K562 (cell line): Measurements from ENCODE around the gene SIGLEC6. TPM values are rescaled to one million over a fixed set of nuclear protein-coding genes. Genes with fewer than 3 reads are reported as not detected.

ENCODE experiments used
- BMI1 ChIP-seq: fragments of 150-350 bp; IDR thresholded peaks from 2 replicates; pipeline ENCODE4 v1.6.1; 2014; ENCODE audit warnings: low read length
- FOXP4 ChIP-seq: sonication (generic); formaldehyde crosslinking; IDR thresholded peaks from 2 replicates; pipeline ENCODE4 v1.8.0; 2022; ENCODE audit warnings: mild to moderate bottlenecking, missing genetic modification reagents, borderline replicate concordance
- GATA2 ChIP-seq: sonication (generic); formaldehyde crosslinking; IDR thresholded peaks from 2 replicates; pipeline ENCODE4 v1.4.0; 2020; ENCODE audit warnings: mild to moderate bottlenecking, missing genetic modification reagents
- MEF2D ChIP-seq: conservative IDR thresholded peaks from 2 replicates; pipeline ENCODE4 v1.6.1; 2016; ENCODE audit warnings: low read depth, missing genetic modification characterization, missing compliant biosample characterization
- RCOR1 ChIP-seq, 2 experiments: IDR thresholded peaks; 2 replicates each; pipeline ENCODE4 v1.6.1; 2012; ENCODE audit warnings: low read depth in 2 of 2, low read length in 2 of 2, borderline replicate concordance in 1 of 2, improper control_type of control experiment in 1 of 2
- TAF9B ChIP-seq: fragments of 450-650 bp; IDR thresholded peaks from 2 replicates; pipeline ENCODE4 v1.6.1; 2018; ENCODE audit warnings: mild to moderate bottlenecking; ENCODE audit not compliant: partially characterized antibody
- TEAD1 ChIP-seq, 2 experiments: fragments of 450-650 bp in 1 of 2; sonication (generic) in 1 of 2; formaldehyde crosslinking; IDR thresholded peaks; 2 replicates each; pipeline versions ENCODE4 v1.4.0 to v1.8.0; 2020 to 2022; ENCODE audit warnings: mild to moderate bottlenecking in 2 of 2, missing genetic modification reagents in 1 of 2
- TEAD4 ChIP-seq, 2 experiments: sonication (generic) in 1 of 2; formaldehyde crosslinking in 1 of 2; IDR thresholded peaks; 2 replicates each; pipeline versions ENCODE4 v1.6.1 to v1.8.0; 2012 to 2022; ENCODE audit warnings: borderline replicate concordance in 1 of 2, inconsistent platforms in 1 of 2, low read length in 1 of 2, mild to moderate bottlenecking in 1 of 2, missing genetic modification reagents in 1 of 2
- ZFX ChIP-seq: sonication (generic); formaldehyde crosslinking; IDR thresholded peaks from 2 replicates; pipeline ENCODE4 v1.8.0; 2022; ENCODE audit warnings: mild to moderate bottlenecking, missing genetic modification reagents, moderate library complexity
- ZNF282 ChIP-seq: sonication (generic); formaldehyde crosslinking; IDR thresholded peaks from 2 replicates; pipeline ENCODE4 v1.8.1; 2023; ENCODE audit warnings: missing genetic modification reagents
- ZNF551 ChIP-seq: fragments of 250-450 bp; sonication (Bioruptor Pico); IDR thresholded peaks from 2 replicates; pipeline ENCODE4 v1.5.0; 2021; ENCODE audit warnings: mild to moderate bottlenecking, moderate library complexity
- polyA plus RNA-seq, 8 experiments: library from polyadenylated mRNA; depleted of rRNA in 4 of 8; stranded (reverse) in 5 of 8; unstranded in 3 of 8; fragments of >200 nt; fragmentation: Nextera tagmentation in 2 of 8; fragmentation: Illumina TruSeq in 1 of 8; extraction: Ambion mirVana in 2 of 8; extraction: Trizol in 1 of 8; gene quantifications; 2 replicates each; pipeline versions ENCODE4 v1.2.1 to v1.2.3, GENCODE V29; 2011 to 2014; ENCODE audit warnings: inconsistent platforms in 1 of 8, missing spikeins in 1 of 8
- total RNA-seq, 7 experiments: library from RNA; depleted of rRNA in 6 of 7; stranded (reverse); fragments of >200 nt in 6 of 7; fragmentation: Illumina TruSeq in 2 of 7; extraction: Trizol in 2 of 7; gene quantifications; 2 replicates each; pipeline versions ENCODE4 v1.2.1 to v1.2.3, GENCODE V29; 2011 to 2021; ENCODE audit warnings: low replicate concordance in 1 of 7
- TF ChIP-seq, protein P1 (sequence below): fragments of 450-650 bp; formaldehyde crosslinking; IDR thresholded peaks from 2 replicates; pipeline ENCODE4 v1.4.0; 2020; ENCODE audit warnings: mild to moderate bottlenecking, moderate library complexity
- TF ChIP-seq, protein P2 (sequence below): fragments of 250-450 bp; sonication (Bioruptor Pico); IDR thresholded peaks from 2 replicates; pipeline ENCODE4 v1.4.0; 2020; ENCODE audit warnings: mild to moderate bottlenecking, moderate library complexity
- TF ChIP-seq, protein P3 (sequence below): sonication (generic); formaldehyde crosslinking; IDR thresholded peaks from 2 replicates; pipeline ENCODE4 v1.8.0; 2023; ENCODE audit warnings: missing genetic modification reagents, mild to moderate bottlenecking, borderline replicate concordance

SIGLEC6 gene
- total and polyA plus RNA-seq, 9 of the 15 experiments (the other 6 are each of a cell fraction or from before 2014, with no cell fraction given): 0.03 to 17.5 (median 0.71) TPM

DNA sequence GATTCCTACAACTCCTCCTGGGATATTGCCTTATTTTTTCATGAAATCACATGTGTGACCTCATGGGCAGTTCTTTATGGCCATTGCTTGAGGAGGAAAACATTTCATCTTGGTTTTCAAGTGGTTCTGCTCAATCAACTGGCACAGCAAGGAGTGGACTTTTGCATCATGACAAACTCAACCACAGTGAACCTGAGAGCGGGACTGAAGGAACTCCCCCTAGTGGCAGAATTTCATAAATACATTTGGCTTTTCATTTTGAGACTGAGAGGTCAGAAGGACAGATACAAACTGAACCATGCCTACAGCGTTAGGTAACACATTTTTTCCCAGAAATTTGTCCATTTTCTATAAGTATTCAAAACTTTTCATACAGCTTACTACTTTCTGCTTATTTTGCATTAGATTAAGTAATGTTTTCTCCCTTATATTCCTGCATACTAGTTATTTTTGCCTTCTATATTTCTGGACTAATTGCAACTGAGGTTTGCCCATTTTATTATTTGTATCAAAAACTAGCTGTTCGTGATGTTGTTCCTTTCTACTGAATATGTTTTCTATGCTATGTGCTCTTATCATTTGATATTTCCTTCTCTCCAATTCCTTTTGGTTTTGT is 16.5 kb downstream of the SIGLEC6 start (continued):
- TF ChIP-seq, protein P1, sequence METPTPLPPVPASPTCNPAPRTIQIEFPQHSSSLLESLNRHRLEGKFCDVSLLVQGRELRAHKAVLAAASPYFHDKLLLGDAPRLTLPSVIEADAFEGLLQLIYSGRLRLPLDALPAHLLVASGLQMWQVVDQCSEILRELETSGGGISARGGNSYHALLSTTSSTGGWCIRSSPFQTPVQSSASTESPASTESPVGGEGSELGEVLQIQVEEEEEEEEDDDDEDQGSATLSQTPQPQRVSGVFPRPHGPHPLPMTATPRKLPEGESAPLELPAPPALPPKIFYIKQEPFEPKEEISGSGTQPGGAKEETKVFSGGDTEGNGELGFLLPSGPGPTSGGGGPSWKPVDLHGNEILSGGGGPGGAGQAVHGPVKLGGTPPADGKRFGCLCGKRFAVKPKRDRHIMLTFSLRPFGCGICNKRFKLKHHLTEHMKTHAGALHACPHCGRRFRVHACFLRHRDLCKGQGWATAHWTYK (CRISPR knock-in tag): no peak
- no peak for TF ChIP-seq ZFX
- 0 out of 2 replicates have a peak, but pooled peaks have one; percentile 32 for TF ChIP-seq TEAD4 (IDR thresholded peaks at IDR 0.05; ENCODE audit: low read length)
- TF ChIP-seq TEAD4 (CRISPR knock-in tag; IDR thresholded peaks at IDR 0.05; ENCODE audit: borderline replicate concordance): no peak
- TF ChIP-seq ZNF282 (CRISPR knock-in tag): no peak
- peak in 1 of 2 experiments; percentile 55; a peak in 1 of 4 replicates for TF ChIP-seq RCOR1 (IDR thresholded peaks at IDR 0.05; ENCODE audit: borderline replicate concordance in 1 of 2, low read depth in 2 of 2, low read length in 2 of 2)
- no peak for TF ChIP-seq ZNF551 (CRISPR knock-in tag)
- no peak for TF ChIP-seq FOXP4
- no peak for TF ChIP-seq TAF9B
- TF ChIP-seq, protein P2, sequence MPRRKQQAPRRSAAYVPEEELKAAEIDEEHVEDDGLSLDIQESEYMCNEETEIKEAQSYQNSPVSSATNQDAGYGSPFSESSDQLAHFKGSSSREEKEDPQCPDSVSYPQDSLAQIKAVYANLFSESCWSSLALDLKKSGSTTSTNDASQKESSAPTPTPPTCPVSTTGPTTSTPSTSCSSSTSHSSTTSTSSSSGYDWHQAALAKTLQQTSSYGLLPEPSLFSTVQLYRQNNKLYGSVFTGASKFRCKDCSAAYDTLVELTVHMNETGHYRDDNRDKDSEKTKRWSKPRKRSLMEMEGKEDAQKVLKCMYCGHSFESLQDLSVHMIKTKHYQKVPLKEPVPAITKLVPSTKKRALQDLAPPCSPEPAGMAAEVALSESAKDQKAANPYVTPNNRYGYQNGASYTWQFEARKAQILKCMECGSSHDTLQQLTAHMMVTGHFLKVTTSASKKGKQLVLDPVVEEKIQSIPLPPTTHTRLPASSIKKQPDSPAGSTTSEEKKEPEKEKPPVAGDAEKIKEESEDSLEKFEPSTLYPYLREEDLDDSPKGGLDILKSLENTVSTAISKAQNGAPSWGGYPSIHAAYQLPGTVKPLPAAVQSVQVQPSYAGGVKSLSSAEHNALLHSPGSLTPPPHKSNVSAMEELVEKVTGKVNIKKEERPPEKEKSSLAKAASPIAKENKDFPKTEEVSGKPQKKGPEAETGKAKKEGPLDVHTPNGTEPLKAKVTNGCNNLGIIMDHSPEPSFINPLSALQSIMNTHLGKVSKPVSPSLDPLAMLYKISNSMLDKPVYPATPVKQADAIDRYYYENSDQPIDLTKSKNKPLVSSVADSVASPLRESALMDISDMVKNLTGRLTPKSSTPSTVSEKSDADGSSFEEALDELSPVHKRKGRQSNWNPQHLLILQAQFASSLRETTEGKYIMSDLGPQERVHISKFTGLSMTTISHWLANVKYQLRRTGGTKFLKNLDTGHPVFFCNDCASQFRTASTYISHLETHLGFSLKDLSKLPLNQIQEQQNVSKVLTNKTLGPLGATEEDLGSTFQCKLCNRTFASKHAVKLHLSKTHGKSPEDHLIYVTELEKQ: no peak
- TF ChIP-seq, protein P3, sequence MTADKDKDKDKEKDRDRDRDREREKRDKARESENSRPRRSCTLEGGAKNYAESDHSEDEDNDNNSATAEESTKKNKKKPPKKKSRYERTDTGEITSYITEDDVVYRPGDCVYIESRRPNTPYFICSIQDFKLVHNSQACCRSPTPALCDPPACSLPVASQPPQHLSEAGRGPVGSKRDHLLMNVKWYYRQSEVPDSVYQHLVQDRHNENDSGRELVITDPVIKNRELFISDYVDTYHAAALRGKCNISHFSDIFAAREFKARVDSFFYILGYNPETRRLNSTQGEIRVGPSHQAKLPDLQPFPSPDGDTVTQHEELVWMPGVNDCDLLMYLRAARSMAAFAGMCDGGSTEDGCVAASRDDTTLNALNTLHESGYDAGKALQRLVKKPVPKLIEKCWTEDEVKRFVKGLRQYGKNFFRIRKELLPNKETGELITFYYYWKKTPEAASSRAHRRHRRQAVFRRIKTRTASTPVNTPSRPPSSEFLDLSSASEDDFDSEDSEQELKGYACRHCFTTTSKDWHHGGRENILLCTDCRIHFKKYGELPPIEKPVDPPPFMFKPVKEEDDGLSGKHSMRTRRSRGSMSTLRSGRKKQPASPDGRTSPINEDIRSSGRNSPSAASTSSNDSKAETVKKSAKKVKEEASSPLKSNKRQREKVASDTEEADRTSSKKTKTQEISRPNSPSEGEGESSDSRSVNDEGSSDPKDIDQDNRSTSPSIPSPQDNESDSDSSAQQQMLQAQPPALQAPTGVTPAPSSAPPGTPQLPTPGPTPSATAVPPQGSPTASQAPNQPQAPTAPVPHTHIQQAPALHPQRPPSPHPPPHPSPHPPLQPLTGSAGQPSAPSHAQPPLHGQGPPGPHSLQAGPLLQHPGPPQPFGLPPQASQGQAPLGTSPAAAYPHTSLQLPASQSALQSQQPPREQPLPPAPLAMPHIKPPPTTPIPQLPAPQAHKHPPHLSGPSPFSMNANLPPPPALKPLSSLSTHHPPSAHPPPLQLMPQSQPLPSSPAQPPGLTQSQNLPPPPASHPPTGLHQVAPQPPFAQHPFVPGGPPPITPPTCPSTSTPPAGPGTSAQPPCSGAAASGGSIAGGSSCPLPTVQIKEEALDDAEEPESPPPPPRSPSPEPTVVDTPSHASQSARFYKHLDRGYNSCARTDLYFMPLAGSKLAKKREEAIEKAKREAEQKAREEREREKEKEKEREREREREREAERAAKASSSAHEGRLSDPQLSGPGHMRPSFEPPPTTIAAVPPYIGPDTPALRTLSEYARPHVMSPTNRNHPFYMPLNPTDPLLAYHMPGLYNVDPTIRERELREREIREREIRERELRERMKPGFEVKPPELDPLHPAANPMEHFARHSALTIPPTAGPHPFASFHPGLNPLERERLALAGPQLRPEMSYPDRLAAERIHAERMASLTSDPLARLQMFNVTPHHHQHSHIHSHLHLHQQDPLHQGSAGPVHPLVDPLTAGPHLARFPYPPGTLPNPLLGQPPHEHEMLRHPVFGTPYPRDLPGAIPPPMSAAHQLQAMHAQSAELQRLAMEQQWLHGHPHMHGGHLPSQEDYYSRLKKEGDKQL: no peak
- TF ChIP-seq TEAD1 (CRISPR knock-in tag; IDR thresholded peaks at IDR 0.05): peak in 1 of 2 experiments; percentile 71; a peak in 1 of 4 replicates
- TF ChIP-seq MEF2D (tag): no peak
- TF ChIP-seq GATA2 (CRISPR knock-in tag): no peak
- no peak for TF ChIP-seq BMI1
